HepG2 (cell line): ENCODE data around the gene SLC9A5. TPM values are rescaled to one million over a fixed set of nuclear protein-coding genes. Genes with fewer than 3 reads are reported as not detected.

Experiments used
- FOXK2 ChIP-seq: fragments of 450-650 bp; IDR thresholded peaks from 2 replicates; pipeline ENCODE4 v1.6.1; 2016
- GPN1 ChIP-seq: sonication (generic); formaldehyde crosslinking; IDR thresholded peaks from 2 replicates; pipeline ENCODE4 v1.5.1; 2020; ENCODE audit warnings: missing genetic modification reagents, borderline replicate concordance
- HOXA7 ChIP-seq: sonication (generic); formaldehyde crosslinking; IDR thresholded peaks from 2 replicates; pipeline ENCODE4 v1.8.1; 2022; ENCODE audit warnings: mild to moderate bottlenecking, missing genetic modification reagents, moderate library complexity
- IRX3 ChIP-seq: sonication (generic); formaldehyde crosslinking; IDR thresholded peaks from 2 replicates; pipeline ENCODE4 v1.8.1; 2023; ENCODE audit warnings: mild to moderate bottlenecking, low read depth, missing genetic modification reagents, borderline replicate concordance
- KLF11 ChIP-seq: IDR thresholded peaks from 2 replicates; pipeline ENCODE4 v1.6.1; 2016; ENCODE audit warnings: missing compliant biosample characterization
- PCBP1 ChIP-seq: fragments of 200-400 bp; formaldehyde crosslinking; IDR thresholded peaks from 2 replicates; pipeline ENCODE4 v1.6.1; 2017; ENCODE audit warnings: mild to moderate bottlenecking, low read depth, low read length, borderline replicate concordance
- PITX1 ChIP-seq: sonication (generic); formaldehyde crosslinking; IDR thresholded peaks from 2 replicates; pipeline ENCODE4 v1.5.1; 2020; ENCODE audit warnings: mild to moderate bottlenecking, missing genetic modification reagents
- POLR2AphosphoS2 ChIP-seq: IDR thresholded peaks from 2 replicates; pipeline ENCODE4 v1.6.1; 2011; ENCODE audit warnings: low read depth, low read length, improper control_type of control experiment
- ZFP1 ChIP-seq: IDR thresholded peaks from 2 replicates; pipeline ENCODE4 v1.6.1; 2016
- ZNF136 ChIP-seq: sonication (generic); formaldehyde crosslinking; IDR thresholded peaks from 2 replicates; pipeline ENCODE4 v1.8.1; 2022; ENCODE audit warnings: low read depth, mild to moderate bottlenecking, moderate library complexity, missing genetic modification reagents
- polyA plus RNA-seq, 8 experiments: library from polyadenylated mRNA; depleted of rRNA in 3 of 8; stranded (reverse) in 7 of 8; unstranded in 1 of 8; fragments of >200 nt; fragmentation: Illumina TruSeq in 4 of 8; extraction: Trizol in 4 of 8; gene quantifications; 2 replicates each; pipeline versions ENCODE4 v1.2.1 to v1.2.3, GENCODE V29; 2011 to 2016; ENCODE audit warnings: low read depth in 4 of 8, missing spikeins in 1 of 8, mixed read lengths in 1 of 8; ENCODE audit not compliant: insufficient read depth in 1 of 8
- total RNA-seq, 5 experiments: library from RNA; depleted of rRNA; stranded (reverse); fragments of >200 nt; fragmentation: Illumina TruSeq; extraction: Trizol; gene quantifications; 2 replicates each; pipeline ENCODE4 v1.2.3, GENCODE V29; 2016; ENCODE audit warnings: low read depth in 1 of 5
- TF ChIP-seq, protein P1 (sequence below): sonication (generic); formaldehyde crosslinking; IDR thresholded peaks from 2 replicates; pipeline ENCODE4 v1.4.0; 2020; ENCODE audit warnings: missing genetic modification reagents, borderline replicate concordance
- TF ChIP-seq, protein P2 (sequence below): sonication (generic); formaldehyde crosslinking; IDR thresholded peaks from 2 replicates; pipeline ENCODE4 v1.4.0; 2020; ENCODE audit warnings: missing genetic modification reagents, mild to moderate bottlenecking, borderline replicate concordance
- TF ChIP-seq, protein P3 (sequence below): sonication (generic); formaldehyde crosslinking; IDR thresholded peaks from 2 replicates; pipeline ENCODE4 v1.5.0; 2020; ENCODE audit warnings: mild to moderate bottlenecking, missing genetic modification reagents, borderline replicate concordance
- TF ChIP-seq, protein P4 (sequence below): sonication (generic); formaldehyde crosslinking; IDR thresholded peaks from 2 replicates; pipeline ENCODE4 v1.4.0; 2020; ENCODE audit warnings: mild to moderate bottlenecking, missing genetic modification reagents
- TF ChIP-seq, protein P5 (sequence below): sonication (generic); formaldehyde crosslinking; IDR thresholded peaks from 2 replicates; pipeline ENCODE4 v1.8.1; 2022; ENCODE audit warnings: mild to moderate bottlenecking, missing genetic modification reagents
- TF ChIP-seq, protein P6 (sequence below): sonication (generic); formaldehyde crosslinking; IDR thresholded peaks from 2 replicates; pipeline ENCODE4 v1.5.0; 2020; ENCODE audit warnings: mild to moderate bottlenecking, missing genetic modification reagents, moderate library complexity

SLC9A5 gene
- total and polyA plus RNA-seq, 2 of the 13 experiments (the other 11 are each of a cell fraction or from before 2014, with no cell fraction given), result 0.58 to 1.4 TPM

DNA sequence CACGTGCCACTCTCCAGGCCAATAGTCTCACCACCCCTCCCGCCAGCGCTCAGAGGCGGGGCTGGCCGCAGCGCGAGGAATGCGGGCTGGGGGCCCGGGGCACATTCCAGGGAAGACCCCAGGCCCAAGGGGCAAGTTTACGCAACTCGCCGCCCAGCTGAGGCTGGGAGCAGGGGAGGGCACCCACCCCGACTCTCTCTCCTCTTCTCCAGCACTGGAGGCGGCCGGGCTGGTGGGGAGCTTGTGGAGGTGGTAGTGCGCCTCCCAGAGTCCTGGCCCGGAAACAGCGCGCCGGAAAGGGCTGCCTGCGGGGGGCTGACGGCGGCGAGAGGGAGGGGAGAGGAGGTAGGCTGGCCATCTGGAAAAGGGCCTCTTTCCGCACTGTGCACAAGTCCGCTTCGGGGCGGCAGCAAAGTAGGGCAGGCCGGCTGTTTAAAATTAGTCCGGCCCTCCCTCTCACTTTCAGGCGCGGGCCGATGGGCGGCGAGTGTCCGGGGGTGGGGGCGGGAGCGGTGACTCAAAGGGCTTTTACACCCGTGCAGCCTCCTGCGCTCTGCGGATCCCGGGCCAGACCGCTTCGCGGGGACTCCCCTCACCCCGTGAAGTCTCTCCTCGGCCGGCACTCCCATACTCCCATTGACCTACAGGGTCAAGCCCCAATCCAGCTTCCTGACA lies 2.6 kb upstream of the SLC9A5 start (continued):
- TF ChIP-seq, protein P1, sequence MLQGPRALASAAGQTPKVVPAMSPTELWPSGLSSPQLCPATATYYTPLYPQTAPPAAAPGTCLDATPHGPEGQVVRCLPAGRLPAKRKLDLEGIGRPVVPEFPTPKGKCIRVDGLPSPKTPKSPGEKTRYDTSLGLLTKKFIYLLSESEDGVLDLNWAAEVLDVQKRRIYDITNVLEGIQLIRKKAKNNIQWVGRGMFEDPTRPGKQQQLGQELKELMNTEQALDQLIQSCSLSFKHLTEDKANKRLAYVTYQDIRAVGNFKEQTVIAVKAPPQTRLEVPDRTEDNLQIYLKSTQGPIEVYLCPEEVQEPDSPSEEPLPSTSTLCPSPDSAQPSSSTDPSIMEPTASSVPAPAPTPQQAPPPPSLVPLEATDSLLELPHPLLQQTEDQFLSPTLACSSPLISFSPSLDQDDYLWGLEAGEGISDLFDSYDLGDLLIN (CRISPR knock-in tag), result peak; percentile 75; the same call in 1 of the 2 replicates
- no peak for TF ChIP-seq PCBP1
- TF ChIP-seq, protein P2, sequence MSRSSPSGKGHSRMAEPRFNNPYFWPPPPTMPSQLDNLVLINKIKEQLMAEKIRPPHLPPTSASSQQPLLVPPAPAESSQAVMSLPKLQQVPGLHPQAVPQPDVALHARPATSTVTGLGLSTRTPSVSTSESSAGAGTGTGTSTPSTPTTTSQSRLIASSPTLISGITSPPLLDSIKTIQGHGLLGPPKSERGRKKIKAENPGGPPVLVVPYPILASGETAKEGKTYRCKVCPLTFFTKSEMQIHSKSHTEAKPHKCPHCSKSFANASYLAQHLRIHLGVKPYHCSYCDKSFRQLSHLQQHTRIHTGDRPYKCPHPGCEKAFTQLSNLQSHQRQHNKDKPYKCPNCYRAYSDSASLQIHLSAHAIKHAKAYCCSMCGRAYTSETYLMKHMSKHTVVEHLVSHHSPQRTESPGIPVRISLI (CRISPR knock-in tag), result peak; percentile 9; the same call in 1 of the 2 replicates
- TF ChIP-seq ZNF136 (CRISPR knock-in tag), result 0 out of 2 replicates have a peak, but pooled peaks have one; percentile 29
- TF ChIP-seq KLF11, result no peak; the same call in 1 of the 2 replicates
- no peak for TF ChIP-seq GPN1
- TF ChIP-seq, protein P3, sequence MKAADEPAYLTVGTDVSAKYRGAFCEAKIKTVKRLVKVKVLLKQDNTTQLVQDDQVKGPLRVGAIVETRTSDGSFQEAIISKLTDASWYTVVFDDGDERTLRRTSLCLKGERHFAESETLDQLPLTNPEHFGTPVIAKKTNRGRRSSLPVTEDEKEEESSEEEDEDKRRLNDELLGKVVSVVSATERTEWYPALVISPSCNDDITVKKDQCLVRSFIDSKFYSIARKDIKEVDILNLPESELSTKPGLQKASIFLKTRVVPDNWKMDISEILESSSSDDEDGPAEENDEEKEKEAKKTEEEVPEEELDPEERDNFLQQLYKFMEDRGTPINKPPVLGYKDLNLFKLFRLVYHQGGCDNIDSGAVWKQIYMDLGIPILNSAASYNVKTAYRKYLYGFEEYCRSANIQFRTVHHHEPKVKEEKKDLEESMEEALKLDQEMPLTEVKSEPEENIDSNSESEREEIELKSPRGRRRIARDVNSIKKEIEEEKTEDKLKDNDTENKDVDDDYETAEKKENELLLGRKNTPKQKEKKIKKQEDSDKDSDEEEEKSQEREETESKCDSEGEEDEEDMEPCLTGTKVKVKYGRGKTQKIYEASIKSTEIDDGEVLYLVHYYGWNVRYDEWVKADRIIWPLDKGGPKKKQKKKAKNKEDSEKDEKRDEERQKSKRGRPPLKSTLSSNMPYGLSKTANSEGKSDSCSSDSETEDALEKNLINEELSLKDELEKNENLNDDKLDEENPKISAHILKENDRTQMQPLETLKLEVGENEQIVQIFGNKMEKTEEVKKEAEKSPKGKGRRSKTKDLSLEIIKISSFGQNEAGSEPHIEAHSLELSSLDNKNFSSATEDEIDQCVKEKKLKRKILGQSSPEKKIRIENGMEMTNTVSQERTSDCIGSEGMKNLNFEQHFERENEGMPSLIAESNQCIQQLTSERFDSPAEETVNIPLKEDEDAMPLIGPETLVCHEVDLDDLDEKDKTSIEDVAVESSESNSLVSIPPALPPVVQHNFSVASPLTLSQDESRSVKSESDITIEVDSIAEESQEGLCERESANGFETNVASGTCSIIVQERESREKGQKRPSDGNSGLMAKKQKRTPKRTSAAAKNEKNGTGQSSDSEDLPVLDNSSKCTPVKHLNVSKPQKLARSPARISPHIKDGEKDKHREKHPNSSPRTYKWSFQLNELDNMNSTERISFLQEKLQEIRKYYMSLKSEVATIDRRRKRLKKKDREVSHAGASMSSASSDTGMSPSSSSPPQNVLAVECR (CRISPR knock-in tag), result peak; percentile 95
- TF ChIP-seq, protein P4, sequence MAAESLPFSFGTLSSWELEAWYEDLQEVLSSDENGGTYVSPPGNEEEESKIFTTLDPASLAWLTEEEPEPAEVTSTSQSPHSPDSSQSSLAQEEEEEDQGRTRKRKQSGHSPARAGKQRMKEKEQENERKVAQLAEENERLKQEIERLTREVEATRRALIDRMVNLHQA (CRISPR knock-in tag), result no peak
- TF ChIP-seq PITX1, result peak; percentile 92
- TF ChIP-seq, protein P5, sequence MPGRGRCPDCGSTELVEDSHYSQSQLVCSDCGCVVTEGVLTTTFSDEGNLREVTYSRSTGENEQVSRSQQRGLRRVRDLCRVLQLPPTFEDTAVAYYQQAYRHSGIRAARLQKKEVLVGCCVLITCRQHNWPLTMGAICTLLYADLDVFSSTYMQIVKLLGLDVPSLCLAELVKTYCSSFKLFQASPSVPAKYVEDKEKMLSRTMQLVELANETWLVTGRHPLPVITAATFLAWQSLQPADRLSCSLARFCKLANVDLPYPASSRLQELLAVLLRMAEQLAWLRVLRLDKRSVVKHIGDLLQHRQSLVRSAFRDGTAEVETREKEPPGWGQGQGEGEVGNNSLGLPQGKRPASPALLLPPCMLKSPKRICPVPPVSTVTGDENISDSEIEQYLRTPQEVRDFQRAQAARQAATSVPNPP (CRISPR knock-in tag), result peak; percentile 86; the same call in 1 of the 2 replicates
- no peak for TF ChIP-seq FOXK2
- no peak for TF ChIP-seq POLR2AphosphoS2
- TF ChIP-seq, protein P6, sequence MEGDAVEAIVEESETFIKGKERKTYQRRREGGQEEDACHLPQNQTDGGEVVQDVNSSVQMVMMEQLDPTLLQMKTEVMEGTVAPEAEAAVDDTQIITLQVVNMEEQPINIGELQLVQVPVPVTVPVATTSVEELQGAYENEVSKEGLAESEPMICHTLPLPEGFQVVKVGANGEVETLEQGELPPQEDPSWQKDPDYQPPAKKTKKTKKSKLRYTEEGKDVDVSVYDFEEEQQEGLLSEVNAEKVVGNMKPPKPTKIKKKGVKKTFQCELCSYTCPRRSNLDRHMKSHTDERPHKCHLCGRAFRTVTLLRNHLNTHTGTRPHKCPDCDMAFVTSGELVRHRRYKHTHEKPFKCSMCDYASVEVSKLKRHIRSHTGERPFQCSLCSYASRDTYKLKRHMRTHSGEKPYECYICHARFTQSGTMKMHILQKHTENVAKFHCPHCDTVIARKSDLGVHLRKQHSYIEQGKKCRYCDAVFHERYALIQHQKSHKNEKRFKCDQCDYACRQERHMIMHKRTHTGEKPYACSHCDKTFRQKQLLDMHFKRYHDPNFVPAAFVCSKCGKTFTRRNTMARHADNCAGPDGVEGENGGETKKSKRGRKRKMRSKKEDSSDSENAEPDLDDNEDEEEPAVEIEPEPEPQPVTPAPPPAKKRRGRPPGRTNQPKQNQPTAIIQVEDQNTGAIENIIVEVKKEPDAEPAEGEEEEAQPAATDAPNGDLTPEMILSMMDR, result peak; percentile 88
- no peak for TF ChIP-seq HOXA7 (CRISPR knock-in tag)
- TF ChIP-seq ZFP1 (CRISPR knock-in tag), result peak; percentile 65; the same call in 1 of the 2 replicates
- TF ChIP-seq IRX3 (CRISPR knock-in tag), result peak; percentile 70; the same call in 1 of the 2 replicates
